PFSK-1 (cell line): ENCODE data around the gene LTC4S.

Experiments
- POLR2AphosphoS5 ChIP-seq: IDR thresholded peaks from 2 replicates; pipeline ENCODE4 v1.6.1; 2012; ENCODE audit warnings: low read depth, mild to moderate bottlenecking, control low read depth, low read length, moderate library complexity
- REST ChIP-seq, 2 experiments: IDR thresholded peaks; 2 replicates each; pipeline versions ENCODE4 v1.6.1 to v1.8.0; 2011 to 2012; ENCODE audit warnings: low read depth in 2 of 2, low read length in 2 of 2, control low read depth in 1 of 2, inconsistent platforms in 1 of 2, mild to moderate bottlenecking in 1 of 2, moderate library complexity in 1 of 2; ENCODE audit not compliant: insufficient read depth in 1 of 2
- SIN3A ChIP-seq: IDR thresholded peaks from 2 replicates; pipeline ENCODE4 v1.6.1; 2012; ENCODE audit warnings: mild to moderate bottlenecking, low read length, moderate library complexity, borderline replicate concordance; ENCODE audit not compliant: insufficient read depth
- TAF1 ChIP-seq: IDR thresholded peaks from 2 replicates; pipeline ENCODE4 v1.6.1; 2012; ENCODE audit warnings: low read length, control low read depth, borderline replicate concordance; ENCODE audit not compliant: insufficient read depth

GRCh38 chr5:179768326-179769085 lies 25.3 kb upstream of the LTC4S start:
- TF ChIP-seq REST (IDR thresholded peaks at IDR 0.05; ENCODE audit: insufficient read depth in 1 of 2, low read depth in 2 of 2, low read length in 2 of 2) (no peak), SIN3A (no peak), POLR2AphosphoS5 (no peak), TAF1 (no peak)
